ENCODE data around the gene ZNF582. TPM values are rescaled to one million over a fixed set of nuclear protein-coding genes. Genes with fewer than 3 reads are reported as not detected.
A peak's percentile ranks its signal among the peaks of the same experiment; 100 is the strongest.

Gene ZNF582
- total RNA-seq, 4 donors from 2014 or later = 4.2 to 7.9 (median 4.9) TPM

- no peak for TF ChIP-seq CTCF (IDR thresholded peaks at IDR 0.05)
- DNase-seq (ENCODE audit: low spot score) (peak; percentile 67), ATAC-seq (ENCODE audit: low FRiP score) (peak; percentile 99)
These were observed 10.7 kb upstream of the ZNF582 start, which contains the start of gene ZNF583 for GRCh38 chr19:56403764-56404704. TSS of gene ZNF583 (plus strand) at chr19:56404332. CDS start at chr19:56407115, 2,783 bp downstream.

- no peak for TF ChIP-seq CTCF (IDR thresholded peaks at IDR 0.05)
- ATAC-seq (ENCODE audit: low FRiP score) = no peak
These were observed 9.9 kb upstream of the ZNF582 start for GRCh38 chr19:56403261-56403660.

GRCh38 chr19:56400485-56400884 is 7.2 kb upstream of the ZNF582 start:
- no peak for TF ChIP-seq CTCF (IDR thresholded peaks at IDR 0.05)
- no peak for ATAC-seq (ENCODE audit: low FRiP score)
- no peak for DNase-seq (ENCODE audit: low spot score)

More at GRCh38 chr19:56403261-56403660, 9.9 kb upstream of the ZNF582 start:
- no peak for DNase-seq (ENCODE audit: low spot score)

- ATAC-seq (ENCODE audit: low FRiP score) (no peak), DNase-seq (ENCODE audit: low spot score) (no peak)
- TF ChIP-seq CTCF (IDR thresholded peaks at IDR 0.05) = no peak
These were observed 5.5 kb upstream of the ZNF582 start for GRCh38 chr19:56398809-56399208.

GRCh38 chr19:56383826-56384605 is 9.3 kb downstream of the ZNF582 start:
- TF ChIP-seq CTCF (IDR thresholded peaks at IDR 0.05) = no peak
- no peak for ATAC-seq (ENCODE audit: low FRiP score)
- DNase-seq (ENCODE audit: low spot score) = no peak

- ATAC-seq (ENCODE audit: low FRiP score) (no peak), DNase-seq (ENCODE audit: low spot score) (no peak)
- TF ChIP-seq CTCF (IDR thresholded peaks at IDR 0.05) = no peak
These were observed 16.0 kb downstream of the ZNF582 start for GRCh38 chr19:56377105-56377924.
